Measurements from ENCODE around the gene VAT1L. TPM values are rescaled to one million over a fixed set of nuclear protein-coding genes. Genes with fewer than 3 reads are reported as not detected.

Gene VAT1L
- total RNA-seq, 2 experiments from 2014 or later: 0.05 TPM; not detected in 1

DNA sequence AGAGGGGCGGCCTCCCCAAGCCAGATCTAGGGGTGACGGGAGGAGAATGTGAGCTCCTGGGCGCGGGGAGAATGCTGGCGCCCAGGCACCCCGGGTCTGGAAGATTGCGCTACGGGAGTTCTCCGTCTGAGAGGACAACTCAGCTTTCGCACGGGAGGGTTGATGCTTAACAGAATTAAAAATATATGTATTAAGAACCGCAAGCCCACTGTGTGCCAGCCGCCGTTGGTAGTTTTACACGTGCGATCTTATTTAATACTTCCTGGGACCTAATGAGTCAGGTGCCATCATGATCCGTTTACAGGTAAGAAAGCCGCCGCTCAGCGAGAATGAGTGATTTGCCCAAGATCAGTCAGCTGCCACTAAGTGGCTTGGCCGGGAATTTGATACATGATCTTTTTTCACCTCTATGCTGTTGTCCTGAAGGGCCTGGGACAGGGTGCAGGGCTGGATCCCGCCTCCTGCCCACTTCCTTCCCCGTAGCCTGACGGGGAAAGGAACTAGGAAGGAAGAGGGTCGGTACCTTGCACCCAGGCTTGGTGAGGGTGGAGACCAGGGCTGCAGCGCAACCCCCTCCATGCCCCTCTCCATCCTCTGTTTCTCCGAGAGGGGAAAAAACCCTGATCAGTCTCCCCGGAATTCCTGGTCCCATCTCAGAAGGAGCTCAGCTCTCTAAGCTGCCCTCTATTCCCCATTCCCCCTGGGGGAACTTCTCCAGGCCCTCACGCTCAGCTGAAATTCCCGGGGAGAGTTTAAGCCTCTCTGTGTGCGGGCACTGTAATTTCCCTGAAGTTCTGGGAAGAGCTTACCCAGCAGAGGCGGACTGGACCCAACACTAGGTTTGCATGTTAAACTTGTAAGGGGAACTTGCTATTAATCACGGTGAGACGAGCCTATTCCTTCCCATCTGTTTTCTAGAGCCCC, 983 bp downstream of the VAT1L start:
- CTCF ChIA-PET: no interaction called here
- DNase-seq: no peak
- POLR2A ChIA-PET: no interaction called here
- H3K9me3 Mint-ChIP-seq: no peaks in the 10 kb centered on the region
- H3K27me3 Mint-ChIP-seq: peaks cover 63% of the 10 kb centered on the region
- no peaks in the 10 kb centered on the region for H3K36me3 Mint-ChIP-seq (ENCODE audit: low read depth)
- H3K27ac Mint-ChIP-seq: no peak overlapping the region
- H3K4me1 Mint-ChIP-seq: peaks cover 6% of the 10 kb centered on the region
- H3K4me3 Mint-ChIP-seq: no peak overlapping the region

DNA sequence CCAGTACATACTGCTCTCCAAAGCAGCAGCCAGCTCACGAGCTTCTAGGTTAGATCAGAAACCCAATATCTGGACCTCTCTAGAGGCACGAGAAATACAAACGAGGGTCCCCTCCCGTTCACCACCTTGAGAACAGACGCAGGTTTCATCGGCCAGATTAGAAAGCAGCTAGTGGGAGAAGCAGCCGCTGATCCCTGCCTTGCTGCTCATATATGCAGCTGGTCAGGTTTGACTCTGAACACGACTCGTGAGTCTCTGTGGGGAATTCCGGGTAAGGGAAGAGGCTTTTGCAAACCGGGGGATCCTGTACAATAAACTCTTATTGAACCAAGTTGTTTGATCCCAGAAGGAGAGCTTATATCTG, 1.6 kb downstream of the VAT1L start:
- POLR2A ChIA-PET: no interaction called here
- Mint-ChIP-seq H3K27ac (no peak overlapping the region), H3K36me3 (ENCODE audit: low read depth) (no peaks in the 10 kb centered on the region), H3K4me1 (peaks cover 6% of the 10 kb centered on the region), H3K27me3 (peaks cover 70% of the 10 kb centered on the region), H3K9me3 (no peaks in the 10 kb centered on the region), H3K4me3 (no peak overlapping the region)
- CTCF ChIA-PET: no interaction called here
- no peak for DNase-seq

DNA sequence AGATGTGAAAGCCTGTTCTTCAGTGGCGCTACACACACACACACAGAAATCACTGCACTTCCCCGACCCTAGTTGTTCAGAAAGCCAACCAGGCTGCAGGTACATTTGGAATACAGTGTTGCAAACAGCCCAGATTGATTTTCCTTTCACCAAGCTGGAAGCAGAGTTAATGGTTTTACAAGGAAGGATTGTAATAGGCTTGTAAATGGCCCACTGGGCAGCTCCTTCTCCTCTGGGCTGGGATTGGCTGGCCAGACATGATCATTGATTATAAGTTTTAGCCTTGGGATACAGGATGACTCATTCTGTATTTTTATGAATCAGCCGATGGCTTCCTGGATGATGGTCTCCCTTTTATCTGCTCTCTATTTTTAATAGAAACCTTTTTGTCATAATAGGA, 2.5 kb downstream of the VAT1L start:
- Mint-ChIP-seq H3K36me3 (ENCODE audit: low read depth) (no peaks in the 10 kb centered on the region), H3K27me3 (peaks cover 69% of the 10 kb centered on the region)
- CTCF ChIA-PET: no interaction called here

DNA sequence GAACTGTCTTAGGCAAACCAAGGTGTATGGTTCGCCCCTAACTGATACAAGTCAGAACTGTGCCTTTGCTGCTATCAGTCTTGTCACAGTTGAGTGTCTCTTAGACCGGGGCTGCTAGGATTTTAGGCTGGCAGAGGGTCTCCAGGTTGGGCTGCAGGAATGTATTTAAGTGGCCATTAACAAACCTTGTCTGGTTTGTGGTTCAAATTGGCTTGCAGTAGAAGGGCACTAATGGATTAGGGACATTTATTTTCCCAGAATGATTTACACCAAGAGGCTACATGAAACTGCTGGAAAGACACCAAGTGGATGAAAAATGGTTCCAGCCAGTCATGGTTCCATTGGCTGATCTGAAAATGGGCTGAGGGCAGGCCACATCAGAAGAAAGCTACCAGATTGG, 5.1 kb downstream of the VAT1L start:
- POLR2A ChIA-PET: no interaction called here
- Mint-ChIP-seq H3K4me3 (no peak overlapping the region), H3K27me3 (peaks cover 48% of the 10 kb centered on the region), H3K27ac (no peak overlapping the region), H3K9me3 (no peaks in the 10 kb centered on the region), H3K4me1 (peaks cover 1% of the 10 kb centered on the region), H3K36me3 (ENCODE audit: low read depth) (no peaks in the 10 kb centered on the region)
- CTCF ChIA-PET: no interaction called here
- DNase-seq: no peak

More for the DNA sequence above, 2.5 kb downstream of the VAT1L start:
- Mint-ChIP-seq H3K4me3 (no peak overlapping the region), H3K27ac (no peak overlapping the region), H3K9me3 (no peaks in the 10 kb centered on the region), H3K4me1 (peaks cover 6% of the 10 kb centered on the region)
- DNase-seq: no peak
- POLR2A ChIA-PET: no interaction called here

DNA sequence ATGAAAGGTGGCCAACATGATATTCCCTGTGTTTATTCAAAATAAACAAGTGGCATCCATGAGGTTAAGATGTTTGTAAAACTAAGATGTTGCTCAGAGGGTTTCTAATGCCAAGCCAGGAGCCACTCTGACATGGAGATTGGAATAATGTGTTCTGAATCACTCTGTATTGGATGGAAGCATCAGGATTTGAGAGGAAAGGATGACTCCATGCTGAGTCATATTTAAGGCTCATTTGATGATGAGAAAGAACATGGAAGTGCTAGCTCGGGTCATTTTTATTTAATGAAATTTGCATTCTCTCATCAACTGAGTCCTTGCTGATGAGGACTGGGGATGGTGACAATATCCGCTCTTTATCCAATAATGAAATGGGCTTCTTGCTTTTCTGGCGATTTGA, 6.2 kb downstream of the VAT1L start:
- no peak overlapping the region for H3K27ac Mint-ChIP-seq
- CTCF ChIA-PET: no interaction called here
- no peaks in the 10 kb centered on the region for H3K36me3 Mint-ChIP-seq (ENCODE audit: low read depth)
- H3K9me3 Mint-ChIP-seq: no peaks in the 10 kb centered on the region
- DNase-seq: no peak
- H3K27me3 Mint-ChIP-seq: peaks cover 42% of the 10 kb centered on the region
- H3K4me3 Mint-ChIP-seq: no peak overlapping the region
- no peaks in the 10 kb centered on the region for H3K4me1 Mint-ChIP-seq
- POLR2A ChIA-PET: no interaction called here

DNA sequence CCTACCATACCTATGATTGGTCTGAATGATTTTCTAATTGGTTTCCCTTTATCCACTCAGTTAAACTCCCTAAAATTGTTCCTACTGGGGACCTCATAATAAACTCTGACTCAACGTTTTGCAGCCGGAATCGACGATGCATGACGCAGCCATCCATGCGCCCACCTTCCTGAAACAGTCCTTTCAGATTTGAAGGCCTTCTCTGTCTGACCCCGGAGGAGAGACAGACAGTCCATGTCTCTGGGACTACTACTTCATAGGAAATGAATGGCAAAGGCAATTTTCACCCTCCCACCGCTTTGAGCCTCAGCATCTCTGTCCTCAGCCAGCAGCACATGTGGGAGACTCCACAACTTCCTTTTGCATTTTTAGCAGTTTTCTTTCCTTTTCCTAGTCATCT, 13.5 kb downstream of the VAT1L start:
- Mint-ChIP-seq H3K4me1 (no peaks in the 10 kb centered on the region), H3K36me3 (ENCODE audit: low read depth) (no peaks in the 10 kb centered on the region), H3K27me3 (no peaks in the 10 kb centered on the region), H3K9me3 (no peaks in the 10 kb centered on the region), H3K27ac (no peak overlapping the region), H3K4me3 (no peak overlapping the region)
- POLR2A ChIA-PET: no interaction called here
- no peak for DNase-seq
- CTCF ChIA-PET: no interaction called here

DNA sequence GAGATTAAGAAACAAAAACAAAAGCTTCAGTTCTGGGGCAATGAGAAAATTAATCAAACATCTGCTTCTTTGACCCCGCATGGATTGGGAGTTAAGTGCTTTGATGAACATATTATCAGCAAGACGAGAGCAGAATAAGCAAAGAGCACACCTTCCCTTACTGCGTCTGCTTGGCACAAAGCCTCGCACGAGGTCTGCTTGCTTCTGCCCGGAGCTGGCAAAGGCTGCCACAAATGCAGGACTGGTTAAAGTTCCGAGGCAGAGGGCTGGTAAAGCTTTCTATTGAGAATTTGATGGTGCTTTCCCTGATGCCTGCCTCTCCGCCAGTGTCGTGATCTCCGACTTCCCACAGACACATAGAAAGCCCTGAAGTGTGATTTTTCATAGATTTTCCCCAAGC, 17.0 kb downstream of the VAT1L start:
- no peaks in the 10 kb centered on the region for H3K9me3 Mint-ChIP-seq
- CTCF ChIA-PET: no interaction called here
- H3K36me3 Mint-ChIP-seq (ENCODE audit: low read depth): no peaks in the 10 kb centered on the region
- H3K27ac Mint-ChIP-seq: no peak overlapping the region
- H3K27me3 Mint-ChIP-seq: peaks cover 2% of the 10 kb centered on the region
- no peak overlapping the region for H3K4me3 Mint-ChIP-seq
- no peak for DNase-seq
- no peaks in the 10 kb centered on the region for H3K4me1 Mint-ChIP-seq
- POLR2A ChIA-PET: no interaction called here

DNA sequence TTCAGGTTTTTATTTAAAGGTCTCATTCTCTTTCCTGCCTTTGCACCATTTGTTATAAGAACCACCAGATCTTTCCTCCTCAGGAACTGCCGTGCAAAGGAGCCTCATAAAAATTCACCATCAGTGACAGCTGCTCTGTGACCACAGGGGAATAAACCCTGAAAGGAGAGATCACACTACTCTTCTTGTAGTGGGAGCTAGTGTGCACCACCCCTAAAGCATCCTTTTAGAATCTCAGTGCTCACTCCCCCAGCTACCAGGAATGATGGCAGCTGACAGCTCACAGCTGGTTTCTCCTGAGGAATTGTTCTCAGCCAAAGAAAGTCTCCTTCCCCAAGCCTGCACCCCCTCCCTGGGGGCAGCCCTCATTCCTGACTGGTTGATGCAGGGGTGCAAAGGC, 18.7 kb downstream of the VAT1L start:
- H3K9me3 Mint-ChIP-seq: no peaks in the 10 kb centered on the region

DNA sequence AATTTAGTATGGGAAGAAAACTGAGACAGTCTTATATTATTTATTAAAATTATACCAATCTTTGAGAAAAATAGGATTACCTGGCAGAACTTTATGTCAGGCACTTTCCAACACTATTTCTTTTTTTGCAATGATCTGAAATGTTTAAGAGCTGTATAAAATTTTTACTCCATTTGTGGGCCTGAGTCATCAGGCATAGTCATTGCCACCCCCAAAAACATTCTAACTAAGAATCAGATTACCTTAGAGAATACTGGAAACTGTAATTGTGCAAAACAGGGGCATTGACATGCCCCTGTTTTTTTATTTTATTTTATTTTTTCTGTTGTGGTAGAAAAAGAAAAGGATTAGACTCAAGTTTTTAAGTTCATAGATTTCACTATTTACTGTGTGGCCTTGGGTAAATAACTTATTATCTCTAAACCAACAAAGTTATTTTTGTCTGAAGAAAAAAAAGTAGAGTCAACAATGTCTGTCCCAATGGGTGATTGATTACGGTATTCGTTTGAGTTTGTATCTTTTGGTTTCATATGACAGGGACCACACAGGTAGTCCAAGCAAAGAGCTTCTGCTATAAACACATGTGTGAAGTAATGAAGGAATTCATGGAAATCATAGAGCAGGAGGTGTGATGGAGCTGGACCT, 24.6 kb downstream of the VAT1L start:
- Mint-ChIP-seq H3K36me3 (ENCODE audit: low read depth) (no peaks in the 10 kb centered on the region), H3K27me3 (peaks cover 4% of the 10 kb centered on the region), H3K4me3 (no peak overlapping the region), H3K9me3 (no peaks in the 10 kb centered on the region), H3K4me1 (no peaks in the 10 kb centered on the region), H3K27ac (no peak overlapping the region)
- ChIA-PET POLR2A (no interaction called here), CTCF (no interaction called here)
- no peak for DNase-seq

More for the DNA sequence above, 18.7 kb downstream of the VAT1L start:
- DNase-seq: no peak
- Mint-ChIP-seq H3K4me1 (no peaks in the 10 kb centered on the region), H3K27ac (no peak overlapping the region), H3K27me3 (peaks cover 4% of the 10 kb centered on the region), H3K36me3 (ENCODE audit: low read depth) (no peaks in the 10 kb centered on the region), H3K4me3 (no peak overlapping the region)
- ChIA-PET CTCF (interaction anchor here (0.6 kb wide), 1 partner anchor 22 kb away, joined by 3 read pairs; no protein-coding TSS in a partner anchor), POLR2A (no interaction called here)

DNA sequence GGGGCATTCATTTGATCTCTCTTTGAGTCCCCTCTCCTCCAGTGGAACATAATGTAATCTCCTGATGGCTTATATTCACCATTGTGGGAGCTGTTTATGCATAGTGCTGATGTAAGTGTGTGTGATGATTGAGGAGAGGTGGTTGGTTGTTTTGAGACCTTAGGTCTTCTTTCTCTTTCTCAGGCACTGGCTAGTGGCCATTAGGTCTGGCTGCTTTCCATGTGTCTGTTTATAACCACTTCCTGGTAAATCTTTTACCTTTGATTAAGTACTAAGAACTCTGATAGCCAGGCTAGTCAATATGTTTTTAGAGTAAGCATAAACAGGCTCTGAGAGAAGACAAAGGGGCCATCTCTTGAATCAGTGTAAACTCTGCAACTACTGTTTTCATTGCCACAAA, 27.9 kb downstream of the VAT1L start:
- no peak overlapping the region for H3K27ac Mint-ChIP-seq
- no peak overlapping the region for H3K4me3 Mint-ChIP-seq
- H3K4me1 Mint-ChIP-seq: no peaks in the 10 kb centered on the region
- no peaks in the 10 kb centered on the region for H3K9me3 Mint-ChIP-seq
- peaks cover 4% of the 10 kb centered on the region for H3K27me3 Mint-ChIP-seq
- no peaks in the 10 kb centered on the region for H3K36me3 Mint-ChIP-seq (ENCODE audit: low read depth)
- ChIA-PET CTCF (no interaction called here), POLR2A (no interaction called here)
- DNase-seq: no peak

DNA sequence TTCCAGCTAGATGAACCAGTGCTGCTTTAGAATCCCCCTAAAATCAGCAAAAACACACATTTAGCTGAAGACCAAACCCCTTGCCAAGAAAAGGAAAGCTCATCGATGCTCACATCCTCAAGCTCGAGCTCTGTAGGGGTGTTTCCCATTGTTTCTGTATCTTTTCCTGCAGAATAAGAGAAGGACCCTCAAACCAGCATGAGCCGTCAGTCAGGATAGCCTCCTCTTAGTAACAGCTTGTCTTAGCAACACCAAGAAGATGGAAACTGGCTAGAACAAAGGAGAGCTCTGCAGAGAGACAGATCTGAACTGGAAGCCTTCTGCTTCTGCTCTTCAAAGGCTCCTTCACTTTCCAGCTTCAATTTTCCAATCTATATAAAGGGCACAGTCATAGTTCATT, 32.0 kb downstream of the VAT1L start:
- no peak overlapping the region for H3K4me3 Mint-ChIP-seq
- no peaks in the 10 kb centered on the region for H3K36me3 Mint-ChIP-seq (ENCODE audit: low read depth)
- CTCF ChIA-PET: no interaction called here
- no peak for DNase-seq
- H3K4me1 Mint-ChIP-seq: no peaks in the 10 kb centered on the region
- H3K27ac Mint-ChIP-seq: no peak overlapping the region
- no peaks in the 10 kb centered on the region for H3K9me3 Mint-ChIP-seq
- POLR2A ChIA-PET: no interaction called here
- peaks cover 4% of the 10 kb centered on the region for H3K27me3 Mint-ChIP-seq

DNA sequence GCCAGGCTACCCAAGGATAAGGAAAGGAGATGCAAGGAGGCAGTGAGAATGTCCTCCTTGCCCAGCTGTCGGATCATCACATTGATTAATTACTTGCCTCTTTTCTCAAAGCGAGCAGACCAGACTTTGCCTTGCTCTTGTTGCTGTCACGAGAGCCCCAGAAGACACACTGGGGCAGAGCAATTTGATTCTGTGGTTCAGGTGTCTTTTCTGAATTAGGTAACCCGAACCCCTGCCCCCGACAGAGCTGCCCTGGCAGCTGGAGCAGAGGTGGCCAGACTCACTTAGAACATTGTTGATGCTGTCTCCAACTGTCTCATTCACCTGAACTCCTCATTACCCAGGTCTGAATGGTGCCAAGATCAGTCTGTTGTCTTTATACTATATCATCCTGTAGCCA, 34.3 kb downstream of the VAT1L start:
- peaks cover 4% of the 10 kb centered on the region for H3K27me3 Mint-ChIP-seq
- no peak for DNase-seq
- no peak overlapping the region for H3K27ac Mint-ChIP-seq
- H3K36me3 Mint-ChIP-seq (ENCODE audit: low read depth): no peaks in the 10 kb centered on the region
- no peaks in the 10 kb centered on the region for H3K9me3 Mint-ChIP-seq
- CTCF ChIA-PET: no interaction called here
- no peak overlapping the region for H3K4me3 Mint-ChIP-seq
- H3K4me1 Mint-ChIP-seq: no peaks in the 10 kb centered on the region
- POLR2A ChIA-PET: no interaction called here

DNA sequence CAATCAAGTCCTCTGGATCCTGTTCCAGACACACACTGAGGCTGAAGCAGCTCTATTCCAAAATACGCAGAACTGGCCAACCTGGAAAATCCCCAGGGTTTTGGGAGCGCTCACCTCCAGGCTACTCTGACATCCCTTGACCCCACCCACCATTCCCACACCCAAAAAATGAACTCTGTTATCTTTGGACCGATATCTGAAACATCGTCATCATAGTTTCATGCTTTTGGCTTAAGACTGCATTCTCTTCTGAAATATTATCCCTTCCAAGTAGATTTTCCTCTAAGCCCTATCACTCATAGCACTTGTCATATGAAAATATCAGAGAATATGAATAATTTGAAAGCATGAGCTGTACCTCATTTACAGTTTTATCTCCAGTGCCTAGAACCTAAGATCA, 34.7 kb downstream of the VAT1L start:
- ChIA-PET POLR2A (no interaction called here), CTCF (no interaction called here)
- peaks cover 4% of the 10 kb centered on the region for H3K27me3 Mint-ChIP-seq
- no peaks in the 10 kb centered on the region for H3K36me3 Mint-ChIP-seq (ENCODE audit: low read depth)
- no peaks in the 10 kb centered on the region for H3K4me1 Mint-ChIP-seq
- no peaks in the 10 kb centered on the region for H3K9me3 Mint-ChIP-seq
- no peak overlapping the region for H3K27ac Mint-ChIP-seq
- DNase-seq: no peak
- H3K4me3 Mint-ChIP-seq: no peak overlapping the region

DNA sequence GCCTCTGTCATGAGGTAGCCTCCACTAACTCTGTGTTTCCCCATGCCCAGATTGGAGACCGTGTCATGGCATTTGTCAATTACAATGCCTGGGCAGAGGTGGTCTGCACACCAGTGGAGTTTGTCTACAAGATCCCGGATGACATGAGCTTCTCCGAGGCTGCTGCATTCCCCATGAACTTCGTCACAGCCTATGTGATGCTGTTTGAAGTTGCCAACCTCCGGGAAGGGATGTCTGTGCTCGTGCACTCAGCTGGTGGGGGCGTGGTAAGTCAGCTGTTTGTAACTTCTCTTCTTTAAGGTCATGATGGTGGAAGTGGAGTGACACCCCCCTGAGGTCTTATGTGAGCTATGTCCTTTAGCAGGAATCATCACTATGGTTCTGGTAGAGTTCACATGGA, 36.8 kb downstream of the VAT1L start:
- no peak overlapping the region for H3K27ac Mint-ChIP-seq
- no peak for DNase-seq
- ChIA-PET CTCF (no interaction called here), POLR2A (no interaction called here)
- no peak overlapping the region for H3K4me3 Mint-ChIP-seq
- no peaks in the 10 kb centered on the region for H3K9me3 Mint-ChIP-seq
- peaks cover 2% of the 10 kb centered on the region for H3K27me3 Mint-ChIP-seq
- H3K36me3 Mint-ChIP-seq (ENCODE audit: low read depth): no peaks in the 10 kb centered on the region
- no peaks in the 10 kb centered on the region for H3K4me1 Mint-ChIP-seq

Measured in activated CD4-positive, alpha-beta memory T cell treated with anti-CD3 and anti-CD28 coated beads, Interleukin-2, amount 10 ng/mL, durations not matched to agents 7 days and 5 days (primary cell).